Activated T-helper 2 cell treated with anti-CD3 and anti-CD28 coated beads, Interferon-gamma antibody, Interleukin-2, Interleukin-4, amounts not matched to agents 10 μg/mL and 5 μg/mL and 100 μg/mL, durations not matched to agents 14 hours and 24 hours and 36 hours (primary cell): ENCODE measurements around the gene CCDC12. TPM values are rescaled to one million over a fixed set of nuclear protein-coding genes. Genes with fewer than 3 reads are reported as not detected.

Experiments used
- DNase-seq: peaks from one replicate; pipeline ENCODE4 v3.0.0; 2021; ENCODE audit warnings: low spot score
- H3K27ac Mint-ChIP-seq: one replicate; pipeline ENCODE4 v1.8.0; 2021; ENCODE audit warnings: mixed read lengths
- H3K27me3 Mint-ChIP-seq: one replicate; pipeline ENCODE4 v1.8.0; 2021; ENCODE audit warnings: low read depth, mixed read lengths
- H3K36me3 Mint-ChIP-seq: one replicate; pipeline ENCODE4 v1.8.0; 2021; ENCODE audit warnings: low read depth, mixed read lengths
- H3K4me1 Mint-ChIP-seq: one replicate; pipeline ENCODE4 v1.8.0; 2021; ENCODE audit warnings: low read depth, mixed read lengths
- H3K4me3 Mint-ChIP-seq: one replicate; pipeline ENCODE4 v1.8.0; 2021; ENCODE audit warnings: low read depth, mild to moderate bottlenecking, moderate library complexity, mixed read lengths
- H3K9me3 Mint-ChIP-seq: one replicate; pipeline ENCODE4 v1.8.0; 2021; ENCODE audit warnings: mixed read lengths
- intact Hi-C: fragments of 100-400 bp; cut with micrococcal nuclease; formaldehyde crosslinking; loops from one replicate; pipeline ENCODE4 v1.15.1; 2023
- total RNA-seq: library from RNA; stranded (reverse); gene quantifications from 2 replicates; pipeline ENCODE4 v1.2.3, GENCODE V29; 2022

Gene CCDC12
- total RNA-seq, 1 donor from 2014 or later: 65.3 TPM

GRCh38 chr3:46978985-46979944 lies 2.7 kb upstream of the CCDC12 start, which contains the start of gene NBEAL2:
Gene NBEAL2, plus strand, starts transcription at chr3:46979666. Its CDS starts 196 bp downstream, at chr3:46979862.
- peak; percentile 96 for DNase-seq
- Mint-ChIP-seq H3K36me3 (peaks cover 19% of the 10 kb centered on the region), H3K9me3 (no peaks in the 10 kb centered on the region), H3K4me1 (peaks cover 38% of the 10 kb centered on the region), H3K27ac (peak within 1 kb of the TSS; percentile 78), H3K27me3 (no peaks in the 10 kb centered on the region), H3K4me3 (peak within 1 kb of the TSS; percentile 86)
- intact Hi-C loops: loop anchor here (1.0 to 5.0 kb wide), 3 partner anchors 8 to 1108 kb away; partner anchors contain the start of gene SETD2

DNA sequence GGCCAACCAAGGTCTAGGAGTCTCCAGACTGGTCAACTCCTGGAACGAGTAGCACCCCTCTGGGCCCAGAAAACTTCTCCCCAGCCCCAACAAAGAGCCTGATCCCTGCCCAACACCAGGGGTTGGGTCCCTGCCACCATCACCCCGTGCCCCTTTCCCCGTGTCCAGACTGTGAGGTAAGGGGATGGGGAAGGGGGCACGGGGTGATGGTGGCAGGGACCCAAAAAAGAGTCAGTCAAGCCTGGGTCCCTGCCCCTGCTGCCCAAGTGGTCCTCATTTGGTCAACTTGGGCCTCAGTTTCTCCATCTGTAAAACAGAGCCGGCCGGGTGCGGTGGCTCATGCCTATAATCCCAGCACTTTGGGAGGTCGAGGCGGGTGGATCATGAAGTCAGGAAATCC lies 1.8 kb upstream of the CCDC12 start:
- intact Hi-C loops: loop anchor here (5.0 kb wide), 2 partner anchors 184 to 1109 kb away; partner anchors contain the start of gene SETD2

DNA sequence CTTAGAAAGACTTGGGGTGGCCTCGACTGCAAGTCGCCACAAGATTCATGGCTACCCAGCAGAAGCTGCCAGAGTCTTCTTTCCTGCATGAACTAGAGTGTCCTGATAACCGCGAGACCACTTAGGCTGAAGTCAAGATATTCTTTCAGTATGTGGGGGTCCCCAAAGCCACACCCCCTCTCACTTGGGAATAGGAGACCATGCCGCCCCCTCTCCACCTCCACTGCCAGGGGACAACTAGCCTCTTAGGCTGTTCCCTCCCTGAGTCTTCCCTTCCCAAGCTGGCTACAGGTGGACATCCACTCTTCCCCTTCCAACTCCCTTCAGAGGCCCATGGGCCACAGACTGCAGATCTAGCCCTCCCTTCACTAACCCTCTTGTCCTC lies 1.3 kb upstream of the CCDC12 start:
- intact Hi-C loops: loop anchor here (2.0 to 5.0 kb wide), 3 partner anchors 41 to 1109 kb away; partner anchors contain the start of gene SETD2
- no peak for DNase-seq
- Mint-ChIP-seq H3K9me3 (no peaks in the 10 kb centered on the region), H3K27me3 (no peaks in the 10 kb centered on the region), H3K27ac (peak overlapping the region; percentile 90), H3K4me1 (peaks cover 39% of the 10 kb centered on the region), H3K36me3 (peaks cover 26% of the 10 kb centered on the region), H3K4me3 (peak overlapping the region; percentile 97)

More for the DNA sequence above, 1.8 kb upstream of the CCDC12 start:
- Mint-ChIP-seq H3K27me3 (no peaks in the 10 kb centered on the region), H3K9me3 (no peaks in the 10 kb centered on the region), H3K4me3 (peak overlapping the region; percentile 97), H3K4me1 (peaks cover 39% of the 10 kb centered on the region), H3K36me3 (peaks cover 25% of the 10 kb centered on the region), H3K27ac (peak overlapping the region; percentile 90)
- DNase-seq: no peak

- intact Hi-C loops: loop anchor here (5.0 kb wide), 3 partner anchors 47 to 1113 kb away; partner anchors contain the start of gene SETD2
- Mint-ChIP-seq H3K9me3 (no peaks in the 10 kb centered on the region), H3K4me3 (peak overlapping the region; percentile 97), H3K4me1 (peaks cover 56% of the 10 kb centered on the region), H3K27me3 (no peaks in the 10 kb centered on the region), H3K27ac (peak overlapping the region; percentile 28), H3K36me3 (peaks cover 45% of the 10 kb centered on the region)
- DNase-seq: no peak
Measured at GRCh38 chr3:46974421-46975171, 1.9 kb downstream of the CCDC12 start.

GRCh38 chr3:46972396-46972795 lies 4.1 kb downstream of the CCDC12 start:
- Mint-ChIP-seq H3K9me3 (no peaks in the 10 kb centered on the region), H3K27me3 (no peaks in the 10 kb centered on the region), H3K36me3 (peaks cover 47% of the 10 kb centered on the region), H3K27ac (peak overlapping the region; percentile 70), H3K4me3 (peak overlapping the region; percentile 54), H3K4me1 (peaks cover 58% of the 10 kb centered on the region)
- intact Hi-C loops: loop anchor here (5.0 kb wide), 1 partner anchor 45 kb away; no protein-coding TSS in a partner anchor
- no peak for DNase-seq

GRCh38 chr3:46971742-46972141 lies 4.8 kb downstream of the CCDC12 start:
- no peaks in the 10 kb centered on the region for H3K27me3 Mint-ChIP-seq
- intact Hi-C loops: loop anchor here (5.0 kb wide), 1 partner anchor 44 kb away; no protein-coding TSS in a partner anchor

DNA sequence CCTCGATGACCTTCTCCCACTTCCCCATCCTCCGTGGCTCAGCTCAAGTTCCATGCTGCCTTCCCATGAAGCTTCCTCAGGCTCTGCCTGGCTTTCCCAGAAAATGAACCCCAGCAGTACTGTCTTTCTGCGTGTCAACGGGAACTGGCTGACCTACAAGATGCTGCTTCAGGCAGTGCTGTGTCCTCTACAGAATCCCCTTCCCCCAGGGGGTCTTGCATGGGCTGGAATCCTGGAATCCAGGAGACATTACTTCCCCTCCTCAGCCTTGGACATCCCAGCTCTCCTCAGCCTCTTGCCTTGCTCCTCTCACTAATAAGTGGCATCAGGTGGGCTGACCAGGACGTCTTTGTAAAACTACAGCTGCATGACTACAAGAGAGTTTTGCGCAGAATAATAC lies 5.4 kb downstream of the CCDC12 start:
- intact Hi-C loops: loop anchor here (5.0 kb wide), 1 partner anchor 44 kb away; no protein-coding TSS in a partner anchor
- H3K4me1 Mint-ChIP-seq: peaks cover 63% of the 10 kb centered on the region
- H3K27ac Mint-ChIP-seq: peak overlapping the region; percentile 81
- H3K27me3 Mint-ChIP-seq: no peaks in the 10 kb centered on the region
- no peak for DNase-seq
- peaks cover 47% of the 10 kb centered on the region for H3K36me3 Mint-ChIP-seq
- peak overlapping the region; percentile 63 for H3K4me3 Mint-ChIP-seq
- H3K9me3 Mint-ChIP-seq: no peaks in the 10 kb centered on the region

More at GRCh38 chr3:46971742-46972141, 4.8 kb downstream of the CCDC12 start:
- peak overlapping the region; percentile 81 for H3K27ac Mint-ChIP-seq
- H3K36me3 Mint-ChIP-seq: peaks cover 50% of the 10 kb centered on the region
- peak overlapping the region; percentile 63 for H3K4me3 Mint-ChIP-seq
- H3K4me1 Mint-ChIP-seq: peaks cover 62% of the 10 kb centered on the region
- H3K9me3 Mint-ChIP-seq: no peaks in the 10 kb centered on the region
- DNase-seq: no peak

- Mint-ChIP-seq H3K4me3 (no peak overlapping the region), H3K9me3 (no peaks in the 10 kb centered on the region), H3K27me3 (no peaks in the 10 kb centered on the region), H3K4me1 (peaks cover 67% of the 10 kb centered on the region), H3K36me3 (peaks cover 50% of the 10 kb centered on the region), H3K27ac (peak overlapping the region; percentile 22)
- intact Hi-C loops: loop anchor here (5.0 kb wide), 1 partner anchor 43 kb away; no protein-coding TSS in a partner anchor
- no peak for DNase-seq
Measured at GRCh38 chr3:46970391-46971091, 6.0 kb downstream of the CCDC12 start.

GRCh38 chr3:46968783-46969428 lies 7.6 kb downstream of the CCDC12 start:
- no peak for DNase-seq
- no peak overlapping the region for H3K4me3 Mint-ChIP-seq
- peak overlapping the region; percentile 34 for H3K27ac Mint-ChIP-seq
- peaks cover 63% of the 10 kb centered on the region for H3K4me1 Mint-ChIP-seq
- H3K36me3 Mint-ChIP-seq: peaks cover 50% of the 10 kb centered on the region
- H3K27me3 Mint-ChIP-seq: no peaks in the 10 kb centered on the region
- no peaks in the 10 kb centered on the region for H3K9me3 Mint-ChIP-seq
- intact Hi-C loops: no loop called here

DNA sequence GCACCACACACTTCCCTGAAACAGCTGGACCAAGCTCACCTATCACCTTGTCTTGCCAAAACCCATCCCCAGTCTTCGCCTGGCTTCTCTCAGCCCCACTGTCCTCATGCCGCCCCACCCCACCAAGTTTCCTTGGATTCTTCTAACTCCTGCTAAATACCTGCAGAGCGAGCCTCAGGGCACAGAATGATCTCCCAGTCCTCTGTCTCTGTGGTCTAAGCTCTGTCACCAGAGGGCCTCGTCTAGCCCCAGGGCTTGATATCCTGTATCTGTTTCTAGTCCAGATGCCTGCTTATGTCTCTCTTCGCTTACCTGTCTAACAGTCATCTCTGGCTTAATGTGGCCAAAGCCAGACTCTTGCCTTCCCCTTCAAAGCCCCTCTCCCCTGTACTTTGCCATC lies 9.7 kb downstream of the CCDC12 start:
- Mint-ChIP-seq H3K27me3 (no peaks in the 10 kb centered on the region), H3K9me3 (peaks cover 5% of the 10 kb centered on the region), H3K4me1 (peaks cover 57% of the 10 kb centered on the region), H3K27ac (peak overlapping the region; percentile 6), H3K36me3 (peaks cover 49% of the 10 kb centered on the region), H3K4me3 (no peak overlapping the region)
- intact Hi-C loops: no loop called here
- no peak for DNase-seq

- peaks cover 5% of the 10 kb centered on the region for H3K9me3 Mint-ChIP-seq
- intact Hi-C loops: no loop called here
Measured at GRCh38 chr3:46965151-46965550, 11.4 kb downstream of the CCDC12 start.

More at GRCh38 chr3:46965151-46965550, 11.4 kb downstream of the CCDC12 start:
- Mint-ChIP-seq H3K4me1 (peaks cover 57% of the 10 kb centered on the region), H3K4me3 (no peak overlapping the region), H3K27ac (peak overlapping the region; percentile 58), H3K36me3 (peaks cover 49% of the 10 kb centered on the region), H3K27me3 (no peaks in the 10 kb centered on the region)
- DNase-seq: no peak
